NB4 (cell line): ENCODE data around the gene METTL24.

Source experiments
- MYC ChIP-seq: IDR thresholded peaks from 2 replicates; pipeline ENCODE4 v1.6.1; 2011; ENCODE audit warnings: low read depth, low read length
- POLR2A ChIP-seq: IDR thresholded peaks from 2 replicates; pipeline ENCODE4 v1.6.1; 2011; ENCODE audit warnings: mild to moderate bottlenecking; ENCODE audit not compliant: insufficient read length; ENCODE audit errors: extremely low read depth
- TF ChIP-seq, protein P1 (sequence below): IDR thresholded peaks from one replicate; pipeline ENCODE4 v1.5.1; 2012; ENCODE audit warnings: low read depth, low read length
- TF ChIP-seq, protein P2 (sequence below): IDR thresholded peaks from 2 replicates; pipeline ENCODE4 v1.6.1; 2011; ENCODE audit warnings: low read depth, low read length

DNA sequence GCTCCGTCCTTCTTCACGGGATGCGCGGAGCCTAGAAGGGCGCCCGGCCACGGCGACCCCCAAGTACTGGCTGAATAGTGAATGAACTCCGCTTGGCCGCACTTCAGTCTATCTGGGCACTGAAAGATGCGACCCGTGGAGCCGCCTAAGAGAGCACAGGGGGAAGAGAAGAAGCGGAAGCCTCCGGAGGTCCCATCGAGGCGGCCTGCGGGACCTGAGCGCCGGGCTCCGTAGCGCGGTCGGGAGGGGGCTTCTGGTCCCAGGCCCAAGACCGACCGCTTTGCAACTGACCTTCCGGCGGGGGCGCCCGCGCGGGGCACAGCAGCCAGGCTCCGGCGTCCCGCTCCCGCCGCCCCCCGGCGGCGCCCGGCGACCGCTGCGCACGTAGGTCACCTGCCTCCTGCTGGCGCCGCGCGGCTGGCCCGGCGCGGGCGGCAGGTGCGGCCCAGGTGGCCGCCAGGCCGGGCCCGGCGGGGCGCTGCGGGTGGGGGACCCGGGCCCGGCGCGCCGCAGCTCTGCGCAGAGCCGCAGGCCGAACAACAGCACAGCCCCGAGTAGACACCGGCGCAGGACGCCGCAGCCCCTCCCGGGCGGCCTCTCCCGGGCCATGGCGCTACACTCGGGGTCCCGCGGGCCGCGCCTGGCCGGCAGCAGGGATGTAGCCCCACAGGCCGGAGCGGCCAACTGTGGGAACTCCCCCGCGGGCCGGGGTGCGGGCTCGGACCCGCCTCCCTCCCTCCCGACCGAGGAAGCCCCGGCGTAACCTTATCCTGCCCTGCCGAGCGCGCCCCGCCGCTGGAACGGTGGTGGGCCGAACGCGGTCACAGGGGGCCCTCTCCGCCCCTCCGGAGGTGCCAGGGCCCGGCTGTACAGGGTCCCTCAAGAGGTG is at the start of gene METTL24:
- TF ChIP-seq POLR2A, result no peak
- TF ChIP-seq, protein P1, sequence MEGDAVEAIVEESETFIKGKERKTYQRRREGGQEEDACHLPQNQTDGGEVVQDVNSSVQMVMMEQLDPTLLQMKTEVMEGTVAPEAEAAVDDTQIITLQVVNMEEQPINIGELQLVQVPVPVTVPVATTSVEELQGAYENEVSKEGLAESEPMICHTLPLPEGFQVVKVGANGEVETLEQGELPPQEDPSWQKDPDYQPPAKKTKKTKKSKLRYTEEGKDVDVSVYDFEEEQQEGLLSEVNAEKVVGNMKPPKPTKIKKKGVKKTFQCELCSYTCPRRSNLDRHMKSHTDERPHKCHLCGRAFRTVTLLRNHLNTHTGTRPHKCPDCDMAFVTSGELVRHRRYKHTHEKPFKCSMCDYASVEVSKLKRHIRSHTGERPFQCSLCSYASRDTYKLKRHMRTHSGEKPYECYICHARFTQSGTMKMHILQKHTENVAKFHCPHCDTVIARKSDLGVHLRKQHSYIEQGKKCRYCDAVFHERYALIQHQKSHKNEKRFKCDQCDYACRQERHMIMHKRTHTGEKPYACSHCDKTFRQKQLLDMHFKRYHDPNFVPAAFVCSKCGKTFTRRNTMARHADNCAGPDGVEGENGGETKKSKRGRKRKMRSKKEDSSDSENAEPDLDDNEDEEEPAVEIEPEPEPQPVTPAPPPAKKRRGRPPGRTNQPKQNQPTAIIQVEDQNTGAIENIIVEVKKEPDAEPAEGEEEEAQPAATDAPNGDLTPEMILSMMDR, result no peak
- TF ChIP-seq, protein P2, sequence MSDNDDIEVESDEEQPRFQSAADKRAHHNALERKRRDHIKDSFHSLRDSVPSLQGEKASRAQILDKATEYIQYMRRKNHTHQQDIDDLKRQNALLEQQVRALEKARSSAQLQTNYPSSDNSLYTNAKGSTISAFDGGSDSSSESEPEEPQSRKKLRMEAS, result no peak
- TF ChIP-seq MYC, result no peak
